ENCODE measurements around the gene APMAP.
"Not testable (repeated sequence)": the region's sequence is repeated elsewhere in the genome, so short reads cannot be mapped to it uniquely, and the experiment has no call there.

Gene APMAP

DNA sequence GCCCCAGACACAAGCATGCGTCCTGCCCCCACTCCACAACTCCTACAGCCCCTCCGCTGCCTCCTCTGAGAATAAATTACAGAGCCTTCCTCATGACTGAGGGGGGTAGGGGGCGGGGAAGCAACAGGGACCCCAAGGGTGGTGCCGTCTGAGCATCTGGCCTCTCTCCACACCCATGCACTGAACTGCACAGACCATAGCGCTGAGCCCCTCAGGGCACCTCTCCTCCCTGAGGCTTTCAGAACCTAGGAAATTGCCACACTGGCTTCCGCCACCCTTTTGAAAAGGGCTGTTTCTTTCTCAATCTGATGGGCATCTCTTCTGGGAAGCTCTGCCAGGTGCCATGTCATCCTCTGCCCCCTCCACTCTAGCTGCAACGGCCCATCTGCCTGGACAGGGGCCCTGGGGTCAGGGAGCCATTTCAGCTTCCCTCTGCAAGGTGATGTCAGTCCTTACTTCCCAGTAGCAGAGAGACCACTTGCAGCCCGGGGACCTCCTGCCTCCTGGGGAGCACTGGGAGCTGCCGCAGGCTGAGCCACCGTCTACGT is 40.9 kb downstream of the APMAP start:
- TF ChIP-seq CTCF (IDR thresholded peaks at IDR 0.05; ENCODE audit: control insufficient read depth, extremely low read depth, insufficient read depth): no peak
- no peak overlapping the region for H3K4me3 ChIP-seq (ENCODE audit: low read depth, low read length)
- DNase-seq (ENCODE audit: low read depth): no peak

GRCh38 chr20:24950836-24951525 is 41.6 kb downstream of the APMAP start:
- H3K4me3 ChIP-seq (ENCODE audit: low read depth, low read length): no peak overlapping the region
- no peak for TF ChIP-seq CTCF (IDR thresholded peaks at IDR 0.05; ENCODE audit: control insufficient read depth, extremely low read depth, insufficient read depth)
- DNase-seq (ENCODE audit: low read depth): no peak

- no peak for TF ChIP-seq CTCF (IDR thresholded peaks at IDR 0.05; ENCODE audit: control insufficient read depth, extremely low read depth, insufficient read depth)
- DNase-seq (ENCODE audit: low read depth): no peak
- no peak overlapping the region for H3K4me3 ChIP-seq (ENCODE audit: low read depth, low read length)
Observed at GRCh38 chr20:24950128-24950835, 42.3 kb downstream of the APMAP start.

GRCh38 chr20:24949756-24950127 is 42.8 kb downstream of the APMAP start:
- H3K4me3 ChIP-seq (ENCODE audit: low read depth, low read length): no peak overlapping the region
- no peak for DNase-seq (ENCODE audit: low read depth)
- TF ChIP-seq CTCF (IDR thresholded peaks at IDR 0.05; ENCODE audit: control insufficient read depth, extremely low read depth, insufficient read depth): no peak

- DNase-seq (ENCODE audit: low read depth): no peak
- TF ChIP-seq CTCF (IDR thresholded peaks at IDR 0.05; ENCODE audit: control insufficient read depth, extremely low read depth, insufficient read depth): no peak
Observed at GRCh38 chr20:24948939-24949679, 43.4 kb downstream of the APMAP start, which contains the start of gene CST7. Gene CST7, plus strand, starts transcription at chr20:24949269. Its CDS starts 237 bp downstream, at chr20:24949506.

DNA sequence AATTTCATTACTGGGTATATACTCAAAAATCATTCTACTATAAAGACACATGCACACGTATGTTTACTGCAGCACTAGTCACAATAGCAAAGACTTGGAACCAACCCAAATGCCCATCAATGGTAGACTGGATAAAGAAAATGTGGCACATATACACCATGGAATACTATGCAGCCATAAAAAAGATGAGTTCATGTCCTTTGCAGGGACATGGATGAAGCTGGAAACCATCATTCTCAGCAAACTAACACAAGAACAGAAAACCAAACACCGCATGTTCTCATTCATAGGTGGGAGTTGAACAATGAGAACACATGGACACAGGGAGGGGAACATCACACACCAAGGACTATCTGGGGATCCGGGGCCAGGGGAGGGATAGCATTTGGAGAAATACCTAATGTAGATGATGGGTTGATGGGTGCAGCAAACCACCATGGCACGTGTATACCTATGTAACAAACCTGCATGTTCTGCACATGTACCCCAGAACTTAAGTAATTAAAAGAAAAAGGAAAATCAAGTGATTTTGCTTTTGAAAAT is 44.1 kb downstream of the APMAP start:
- not testable (repeated sequence) for DNase-seq (ENCODE audit: low read depth); H3K4me3 ChIP-seq (ENCODE audit: low read depth, low read length)

More at GRCh38 chr20:24948939-24949679, 43.4 kb downstream of the APMAP start, which contains the start of gene CST7:
- no peak within 1 kb of the TSS for H3K4me3 ChIP-seq (ENCODE audit: low read depth, low read length)

DNA sequence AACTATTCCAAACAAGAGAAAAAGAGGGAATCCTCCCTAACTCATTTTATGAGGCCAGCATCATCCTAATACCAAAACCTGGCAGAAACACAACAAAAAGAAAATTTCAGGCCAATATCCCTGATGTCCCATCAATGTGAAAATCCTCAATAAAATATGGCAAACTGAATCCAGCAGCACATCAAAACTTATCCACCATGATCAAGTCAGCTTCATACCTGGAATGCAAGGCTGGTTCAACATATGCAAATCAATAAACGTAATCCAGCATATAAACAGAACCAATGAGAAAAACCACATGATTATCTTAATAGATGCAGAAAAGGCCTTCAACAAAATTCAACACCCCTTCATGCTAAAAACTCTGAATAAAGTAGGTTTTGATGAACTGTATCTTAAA is 46.2 kb downstream of the APMAP start:
- not testable (repeated sequence) for H3K4me3 ChIP-seq (ENCODE audit: low read depth, low read length); DNase-seq (ENCODE audit: low read depth)

Measured in LNCaP clone FGC (cell line).